Astrocyte of the spinal cord (primary cell): ENCODE data around the gene PTBP2.
A peak's percentile ranks its signal among the peaks of the same experiment; 100 is the strongest.

Source experiments
- DNase-seq: peaks from one replicate; pipeline ENCODE4 v3.0.0; 2011; ENCODE audit warnings: low read depth, low spot score
- H3K4me3 ChIP-seq: 2 replicates; pipeline ENCODE4 v1.5.1; 2011; ENCODE audit warnings: low read depth, mild to moderate bottlenecking, low read length, moderate library complexity
- in situ Hi-C: cut with HindIII; loops from 2 replicates; pipeline ENCODE4 v1.10.0; 2017; ENCODE audit warnings: low sequenced_read_pairs
- TF ChIP-seq, protein P1 (sequence below): IDR thresholded peaks from 2 replicates; pipeline ENCODE4 v1.5.1; 2012; ENCODE audit warnings: low read depth, mild to moderate bottlenecking, low read length, inconsistent platforms

The PTBP2 gene

DNA sequence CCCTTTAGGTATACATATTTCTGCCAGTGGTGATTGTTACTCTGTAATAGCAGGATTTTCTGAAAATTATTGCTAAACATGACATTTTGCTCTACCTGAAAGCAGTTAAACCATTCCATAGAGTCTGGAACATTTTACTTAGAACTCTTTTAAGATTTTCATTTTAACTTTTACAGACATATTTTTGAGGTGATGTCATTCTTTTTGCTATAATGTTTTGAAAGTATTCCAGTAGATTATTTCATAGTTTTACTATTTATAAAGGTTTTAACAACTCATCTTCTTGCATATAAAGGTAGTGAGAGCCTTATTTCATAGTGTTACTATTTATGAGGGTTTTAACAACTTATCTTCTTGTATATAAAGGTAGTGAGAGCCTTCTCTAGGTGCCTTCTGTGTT lies 42.9 kb downstream of the PTBP2 start:
- no peak for DNase-seq
- TF ChIP-seq, protein P1, sequence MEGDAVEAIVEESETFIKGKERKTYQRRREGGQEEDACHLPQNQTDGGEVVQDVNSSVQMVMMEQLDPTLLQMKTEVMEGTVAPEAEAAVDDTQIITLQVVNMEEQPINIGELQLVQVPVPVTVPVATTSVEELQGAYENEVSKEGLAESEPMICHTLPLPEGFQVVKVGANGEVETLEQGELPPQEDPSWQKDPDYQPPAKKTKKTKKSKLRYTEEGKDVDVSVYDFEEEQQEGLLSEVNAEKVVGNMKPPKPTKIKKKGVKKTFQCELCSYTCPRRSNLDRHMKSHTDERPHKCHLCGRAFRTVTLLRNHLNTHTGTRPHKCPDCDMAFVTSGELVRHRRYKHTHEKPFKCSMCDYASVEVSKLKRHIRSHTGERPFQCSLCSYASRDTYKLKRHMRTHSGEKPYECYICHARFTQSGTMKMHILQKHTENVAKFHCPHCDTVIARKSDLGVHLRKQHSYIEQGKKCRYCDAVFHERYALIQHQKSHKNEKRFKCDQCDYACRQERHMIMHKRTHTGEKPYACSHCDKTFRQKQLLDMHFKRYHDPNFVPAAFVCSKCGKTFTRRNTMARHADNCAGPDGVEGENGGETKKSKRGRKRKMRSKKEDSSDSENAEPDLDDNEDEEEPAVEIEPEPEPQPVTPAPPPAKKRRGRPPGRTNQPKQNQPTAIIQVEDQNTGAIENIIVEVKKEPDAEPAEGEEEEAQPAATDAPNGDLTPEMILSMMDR, result no peak
- in situ Hi-C loops, result no loop called here
- H3K4me3 ChIP-seq, result no peak overlapping the region

DNA sequence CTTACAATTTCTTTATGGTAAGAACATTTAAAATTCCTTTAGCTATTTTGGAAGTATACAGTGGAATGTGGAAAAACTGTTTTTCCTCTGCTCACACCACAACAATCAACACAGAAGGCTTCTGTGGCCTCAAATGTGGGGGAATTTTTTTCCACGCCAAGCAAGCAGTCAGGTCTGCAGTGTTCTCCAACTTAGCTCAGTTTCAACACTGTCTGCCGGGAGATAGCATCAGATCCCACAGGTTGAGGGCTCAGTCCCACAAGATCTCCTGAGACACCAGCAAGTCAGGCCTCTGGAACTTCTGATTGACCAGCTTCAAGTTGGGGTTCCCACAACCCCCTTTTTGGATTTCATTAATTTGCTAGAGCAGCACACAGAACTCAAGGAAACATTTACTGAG lies 50.3 kb downstream of the PTBP2 start:
- in situ Hi-C loops, result no loop called here
- DNase-seq, result no peak
- no peak overlapping the region for H3K4me3 ChIP-seq
- TF ChIP-seq, protein P1, result no peak

DNA sequence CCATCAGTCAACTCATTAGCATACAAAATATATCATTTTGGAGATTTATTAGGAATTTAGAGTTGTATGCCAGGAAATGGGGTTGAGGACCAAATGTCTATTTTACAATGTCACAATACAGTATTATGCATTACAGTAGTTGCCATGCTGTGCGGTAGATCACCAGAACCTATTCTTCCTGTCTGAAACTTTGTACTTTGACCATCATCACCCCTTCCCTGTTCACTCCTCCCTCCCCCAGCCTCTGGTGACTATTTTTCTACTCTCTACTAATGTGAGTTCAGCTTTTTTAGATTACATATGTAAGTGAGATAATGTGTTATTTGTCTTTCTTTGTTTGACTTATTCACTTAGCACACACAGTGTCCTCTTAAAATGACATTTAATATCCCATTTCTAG lies 50.8 kb downstream of the PTBP2 start:
- TF ChIP-seq, protein P1, result no peak
- DNase-seq, result no peak
- no peak overlapping the region for H3K4me3 ChIP-seq
- in situ Hi-C loops, result no loop called here

DNA sequence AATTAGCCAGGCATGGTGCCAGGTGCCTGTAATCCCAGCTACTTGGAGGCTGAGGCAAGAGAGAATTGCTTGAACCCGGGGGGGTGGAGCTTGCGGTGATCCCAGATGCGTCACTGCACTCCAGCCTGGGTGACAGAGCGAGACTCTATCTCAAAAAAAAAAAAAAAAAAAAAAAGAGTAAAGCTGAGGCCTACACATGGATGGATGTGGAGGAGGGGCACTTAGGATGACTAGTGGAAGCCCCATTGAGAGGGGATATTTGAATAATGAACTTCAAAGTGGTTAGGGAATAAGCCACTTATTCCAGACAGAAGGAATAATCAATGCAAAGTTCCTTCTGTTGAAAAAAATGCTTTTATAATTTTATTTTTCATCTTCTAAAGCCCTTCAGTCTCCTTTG lies 51.4 kb downstream of the PTBP2 start:
- TF ChIP-seq, protein P1, result no peak
- no peak overlapping the region for H3K4me3 ChIP-seq
- no peak for DNase-seq
- in situ Hi-C loops, result no loop called here

DNA sequence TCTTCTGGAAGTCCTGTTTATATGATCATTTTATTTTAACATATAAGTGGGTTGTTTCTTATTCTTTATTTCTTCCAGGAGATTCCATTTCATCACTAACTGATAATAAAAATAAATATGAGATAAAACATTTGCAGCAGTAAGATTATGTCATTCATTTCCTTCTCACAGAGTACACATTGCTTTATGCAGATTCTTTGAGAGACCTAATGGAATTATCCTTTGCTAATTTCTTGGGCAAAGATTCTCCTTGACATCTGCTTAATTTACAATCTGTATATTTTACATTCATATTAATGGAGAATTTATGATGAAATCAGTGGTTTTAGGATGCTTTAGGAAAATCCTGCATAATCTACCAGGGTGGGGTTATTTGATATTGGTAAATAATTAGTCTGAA lies 60.6 kb downstream of the PTBP2 start:
- TF ChIP-seq, protein P1, result no peak
- H3K4me3 ChIP-seq, result no peak overlapping the region
- DNase-seq, result no peak
- in situ Hi-C loops, result no loop called here

DNA sequence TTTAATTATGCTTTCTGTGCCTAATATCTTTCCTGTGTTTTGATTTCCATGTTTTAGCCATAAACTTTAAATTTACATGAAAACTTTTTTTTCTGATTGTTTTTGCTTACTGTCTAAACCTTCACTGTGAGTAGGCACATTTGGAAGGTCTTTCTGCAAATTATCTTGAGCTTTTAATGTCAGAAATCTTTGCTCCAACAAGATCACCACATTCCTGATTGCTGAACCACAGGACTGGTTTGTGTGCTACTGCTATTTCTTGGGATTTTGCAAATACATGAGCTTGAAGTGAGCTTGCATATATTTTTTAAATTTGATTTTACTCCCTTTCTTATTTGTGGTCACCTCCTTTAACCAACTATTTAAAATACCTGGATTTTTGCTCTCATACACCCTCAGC lies 61.3 kb downstream of the PTBP2 start:
- no peak overlapping the region for H3K4me3 ChIP-seq
- TF ChIP-seq, protein P1, result no peak
- peak; percentile 13 for DNase-seq
- in situ Hi-C loops, result no loop called here

DNA sequence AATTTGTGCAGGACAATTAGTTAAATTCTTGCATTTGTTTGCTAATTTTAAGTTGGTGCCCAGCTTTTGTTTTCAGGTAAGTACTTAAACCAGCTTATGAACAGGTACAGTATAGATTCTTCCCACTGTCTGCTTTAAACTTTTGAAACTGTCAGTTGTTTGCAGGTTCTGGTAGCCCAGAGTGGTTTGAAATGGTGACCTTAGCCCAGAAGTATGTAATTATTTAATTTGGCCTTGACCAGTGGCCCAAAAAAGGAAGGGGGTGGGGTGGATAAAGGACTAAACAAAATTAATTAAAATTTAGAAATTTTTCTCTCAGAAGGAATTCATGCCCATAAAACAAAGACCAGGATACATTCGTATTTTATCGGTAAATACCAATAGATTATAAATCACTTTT lies 69.0 kb downstream of the PTBP2 start:
- no peak for DNase-seq
- in situ Hi-C loops, result no loop called here
- H3K4me3 ChIP-seq, result no peak overlapping the region
- TF ChIP-seq, protein P1, result no peak
